ENCODE data around the gene G6PC3.
"Not testable (repeated sequence)": the region's sequence is repeated elsewhere in the genome, so short reads cannot be mapped to it uniquely, and the experiment has no call there.

The G6PC3 gene

DNA sequence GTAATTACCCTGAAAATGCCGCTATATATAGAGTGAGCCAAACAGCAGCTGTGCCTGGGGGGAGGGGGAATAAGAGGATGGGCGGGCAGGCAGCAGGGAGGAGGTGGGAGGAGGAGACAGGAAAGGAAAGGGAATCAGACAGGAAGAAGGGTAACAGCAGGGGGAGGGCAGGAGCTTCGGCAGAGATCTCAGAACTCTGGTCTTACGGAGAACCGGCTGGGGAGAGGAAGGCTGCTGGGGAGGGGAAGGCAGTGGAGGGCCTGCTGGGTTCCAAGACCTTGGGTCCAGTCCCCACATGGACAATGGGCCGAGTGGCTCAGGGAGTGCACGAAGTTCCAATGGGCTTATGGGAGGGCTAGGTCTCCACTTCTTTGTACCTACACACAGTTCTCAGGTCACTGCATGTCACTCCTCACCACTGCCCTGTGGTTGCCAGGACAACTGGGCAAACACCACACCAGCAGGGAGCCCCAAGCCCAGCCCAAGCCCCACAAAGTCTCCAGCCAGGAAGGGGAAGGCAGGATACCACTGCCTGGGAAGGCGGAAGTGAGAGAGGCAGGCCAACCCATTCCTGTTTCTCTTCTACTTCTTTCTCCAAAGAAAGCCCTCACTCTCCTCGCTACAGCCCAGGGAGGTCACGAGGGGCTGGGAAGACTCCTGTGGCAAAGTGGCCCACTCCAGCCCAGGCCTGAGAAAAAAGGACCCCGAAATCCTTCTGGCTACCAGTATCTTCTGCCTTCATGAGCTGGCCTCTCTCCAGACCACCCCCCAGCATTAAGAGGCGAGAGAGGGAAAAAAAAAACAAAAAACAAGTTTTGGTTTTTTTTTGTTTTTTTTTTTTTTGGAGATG, 25.3 kb downstream of the G6PC3 start:
- no peaks in the 10 kb centered on the region for H3K9me3 ChIP-seq (ENCODE audit: control insufficient read depth, low read length)
- H3K4me2 ChIP-seq (ENCODE audit: low read length): peak overlapping the region; percentile 54
- TF ChIP-seq, protein P1, sequence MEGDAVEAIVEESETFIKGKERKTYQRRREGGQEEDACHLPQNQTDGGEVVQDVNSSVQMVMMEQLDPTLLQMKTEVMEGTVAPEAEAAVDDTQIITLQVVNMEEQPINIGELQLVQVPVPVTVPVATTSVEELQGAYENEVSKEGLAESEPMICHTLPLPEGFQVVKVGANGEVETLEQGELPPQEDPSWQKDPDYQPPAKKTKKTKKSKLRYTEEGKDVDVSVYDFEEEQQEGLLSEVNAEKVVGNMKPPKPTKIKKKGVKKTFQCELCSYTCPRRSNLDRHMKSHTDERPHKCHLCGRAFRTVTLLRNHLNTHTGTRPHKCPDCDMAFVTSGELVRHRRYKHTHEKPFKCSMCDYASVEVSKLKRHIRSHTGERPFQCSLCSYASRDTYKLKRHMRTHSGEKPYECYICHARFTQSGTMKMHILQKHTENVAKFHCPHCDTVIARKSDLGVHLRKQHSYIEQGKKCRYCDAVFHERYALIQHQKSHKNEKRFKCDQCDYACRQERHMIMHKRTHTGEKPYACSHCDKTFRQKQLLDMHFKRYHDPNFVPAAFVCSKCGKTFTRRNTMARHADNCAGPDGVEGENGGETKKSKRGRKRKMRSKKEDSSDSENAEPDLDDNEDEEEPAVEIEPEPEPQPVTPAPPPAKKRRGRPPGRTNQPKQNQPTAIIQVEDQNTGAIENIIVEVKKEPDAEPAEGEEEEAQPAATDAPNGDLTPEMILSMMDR (IDR thresholded peaks at IDR 0.05): no peak
- peak overlapping the region; percentile 36 for H3K4me3 ChIP-seq (ENCODE audit: low read depth, low read length)
- H3K27me3 ChIP-seq (ENCODE audit: control insufficient read depth, insufficient read depth, low read length): no peaks in the 10 kb centered on the region
- no peak overlapping the region for H3K9ac ChIP-seq
- H2AFZ ChIP-seq: no peak overlapping the region
- H3K27ac ChIP-seq: peak overlapping the region; percentile 55
- H3K36me3 ChIP-seq (ENCODE audit: control insufficient read depth, insufficient read depth, low read length): no peaks in the 10 kb centered on the region
- peaks cover 29% of the 10 kb centered on the region for H3K79me2 ChIP-seq
- H3K4me1 ChIP-seq: peaks cover 26% of the 10 kb centered on the region

DNA sequence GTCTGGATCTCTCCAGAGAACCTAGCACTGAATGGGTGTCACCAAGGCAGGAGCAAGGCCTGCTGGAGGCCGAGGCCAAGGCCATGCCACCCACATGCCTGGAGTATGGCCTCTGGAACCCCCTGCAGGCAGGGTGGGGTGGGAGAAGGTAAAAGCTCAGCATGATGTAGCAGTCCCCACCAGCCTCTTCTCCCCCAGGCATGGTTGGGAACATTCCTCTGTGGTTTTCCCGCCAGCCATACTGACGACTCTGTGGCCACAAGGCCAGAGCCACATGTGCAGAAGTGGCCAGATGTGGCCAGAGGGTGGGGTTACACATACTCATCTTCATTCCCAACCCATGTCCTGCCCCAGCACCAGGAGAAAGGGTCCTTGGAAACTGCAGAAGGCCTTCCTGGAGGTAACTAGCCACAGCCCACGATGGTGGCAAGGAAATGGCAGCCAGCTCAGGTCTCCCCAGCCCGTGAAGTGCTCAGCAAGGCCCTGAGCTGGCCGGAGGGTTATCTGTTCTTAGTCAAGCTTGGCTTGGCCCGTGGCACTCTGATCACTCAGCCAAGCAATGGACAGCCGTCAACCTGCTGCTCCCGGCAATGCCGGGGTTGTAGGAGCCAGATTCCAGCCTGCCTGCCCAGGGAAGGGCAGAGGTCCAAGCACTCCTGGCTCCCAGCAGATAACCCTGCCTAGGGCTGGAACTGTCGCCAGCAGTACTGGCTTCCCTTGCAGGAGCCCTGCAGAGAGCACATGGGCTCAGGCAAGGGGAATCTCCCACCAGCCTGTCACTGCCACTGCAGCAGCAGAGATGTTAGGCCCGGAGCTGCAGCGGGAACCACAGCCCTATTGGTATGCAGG, 26.8 kb downstream of the G6PC3 start:
- Histone ChIP-seq H3K4me2 (ENCODE audit: low read length) (no peak overlapping the region), H3K4me1 (peaks cover 26% of the 10 kb centered on the region), H2AFZ (no peak overlapping the region), H3K36me3 (ENCODE audit: control insufficient read depth, insufficient read depth, low read length) (no peaks in the 10 kb centered on the region), H3K79me2 (peaks cover 33% of the 10 kb centered on the region), H3K27me3 (ENCODE audit: control insufficient read depth, insufficient read depth, low read length) (no peaks in the 10 kb centered on the region), H3K9ac (no peak overlapping the region), H3K4me3 (ENCODE audit: low read depth, low read length) (no peak overlapping the region), H3K9me3 (ENCODE audit: control insufficient read depth, low read length) (no peaks in the 10 kb centered on the region), H3K27ac (peak overlapping the region; percentile 55)
- TF ChIP-seq, protein P1 (IDR thresholded peaks at IDR 0.05): no peak

DNA sequence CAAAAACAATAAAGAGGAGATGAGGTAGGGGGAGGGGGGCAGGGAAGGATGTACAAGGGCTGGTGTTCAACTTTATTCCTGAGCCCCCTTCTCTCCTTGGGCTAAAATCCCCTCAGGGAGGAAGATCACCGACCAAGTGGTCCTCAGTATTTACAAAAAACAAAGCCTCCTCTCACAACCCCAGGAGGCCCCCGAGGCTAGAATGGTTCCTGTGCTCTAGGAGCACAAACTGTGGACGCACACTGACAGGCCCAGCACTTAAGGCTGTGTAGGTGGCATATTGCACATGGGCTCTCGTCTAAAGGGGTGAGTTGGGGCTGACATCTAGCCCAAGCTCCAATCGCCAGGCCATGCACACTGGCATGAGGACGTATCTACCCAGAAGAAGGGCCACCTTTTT, 31.3 kb downstream of the G6PC3 start:
- H3K4me1 ChIP-seq: peaks cover 12% of the 10 kb centered on the region

DNA sequence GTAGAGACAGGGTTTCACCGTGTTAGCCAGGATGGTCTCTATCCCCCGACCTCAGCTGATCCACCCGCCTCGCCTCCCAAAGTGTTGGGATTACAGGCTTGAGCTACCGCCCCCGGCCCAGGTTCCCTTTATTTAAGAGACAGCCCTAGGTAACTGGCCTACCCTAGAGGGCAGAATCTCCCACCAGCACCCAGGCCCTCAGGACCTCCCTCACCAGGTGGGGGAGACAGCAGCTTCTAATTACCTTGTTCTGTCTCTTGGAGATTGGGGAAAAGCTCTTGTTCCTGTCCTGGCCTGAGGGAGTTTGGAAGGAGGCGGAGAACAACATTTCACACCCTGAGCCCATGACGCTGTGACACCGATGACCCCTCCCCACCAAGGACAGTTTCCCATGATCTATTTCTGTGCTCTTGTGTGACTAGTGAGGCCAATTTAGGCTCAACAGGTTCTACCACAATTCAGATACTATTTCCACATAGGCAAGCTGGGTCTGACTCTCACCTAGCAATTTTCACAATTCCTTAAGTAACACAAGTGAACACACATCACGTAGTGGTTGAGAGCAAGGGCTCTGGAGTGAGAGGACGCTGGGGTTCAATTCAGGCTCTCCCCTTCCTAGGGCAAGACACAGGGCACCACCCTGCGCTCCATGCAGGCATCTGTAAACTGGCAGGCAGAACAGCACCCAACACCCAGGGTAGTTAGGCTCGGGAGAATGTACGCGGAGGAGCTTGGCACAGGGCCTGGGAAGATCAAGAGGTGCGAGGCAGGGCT, 32.5 kb downstream of the G6PC3 start:
- Histone ChIP-seq H3K36me3 (ENCODE audit: control insufficient read depth, insufficient read depth, low read length) (no peaks in the 10 kb centered on the region), H3K27me3 (ENCODE audit: control insufficient read depth, insufficient read depth, low read length) (no peaks in the 10 kb centered on the region), H3K4me2 (ENCODE audit: low read length) (no peak overlapping the region), H2AFZ (no peak overlapping the region), H3K4me1 (peaks cover 4% of the 10 kb centered on the region), H3K9ac (no peak overlapping the region), H3K79me2 (peaks cover 64% of the 10 kb centered on the region), H3K9me3 (ENCODE audit: control insufficient read depth, low read length) (no peaks in the 10 kb centered on the region), H3K27ac (no peak overlapping the region), H3K4me3 (ENCODE audit: low read depth, low read length) (no peak overlapping the region)
- TF ChIP-seq, protein P1 (IDR thresholded peaks at IDR 0.05): no peak

More for the DNA sequence above, 31.3 kb downstream of the G6PC3 start:
- not testable (repeated sequence) for H3K27me3 ChIP-seq (ENCODE audit: control insufficient read depth, insufficient read depth, low read length); H3K27ac ChIP-seq; H3K4me2 ChIP-seq (ENCODE audit: low read length); H3K9me3 ChIP-seq (ENCODE audit: control insufficient read depth, low read length); H3K4me3 ChIP-seq (ENCODE audit: low read depth, low read length); H3K9ac ChIP-seq; H2AFZ ChIP-seq; H3K36me3 ChIP-seq (ENCODE audit: control insufficient read depth, insufficient read depth, low read length)
- H3K79me2 ChIP-seq: peaks cover 62% of the 10 kb centered on the region

DNA sequence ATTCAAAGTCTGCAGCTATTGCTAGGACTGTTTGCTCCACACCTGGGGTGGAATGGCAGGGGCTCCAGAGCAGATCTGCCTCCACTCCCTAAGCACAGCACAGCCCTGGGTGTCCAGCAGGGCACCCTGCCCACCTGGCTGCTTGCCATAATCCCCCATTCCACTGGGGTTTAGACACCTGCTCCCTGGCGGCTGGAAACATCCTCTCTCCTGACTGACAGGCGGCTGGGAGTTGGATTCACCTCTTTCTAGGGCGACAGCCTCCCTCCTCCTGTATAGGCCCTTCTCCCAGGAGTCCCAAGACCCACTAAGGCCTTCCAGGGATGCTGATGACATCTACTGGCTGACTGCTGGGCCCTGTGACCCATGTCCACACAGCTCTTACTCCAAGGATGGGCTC, 34.9 kb downstream of the G6PC3 start:
- Histone ChIP-seq H3K9me3 (ENCODE audit: control insufficient read depth, low read length) (no peaks in the 10 kb centered on the region), H3K36me3 (ENCODE audit: control insufficient read depth, insufficient read depth, low read length) (no peaks in the 10 kb centered on the region), H3K4me2 (ENCODE audit: low read length) (no peak overlapping the region), H2AFZ (no peak overlapping the region), H3K4me3 (ENCODE audit: low read depth, low read length) (no peak overlapping the region), H3K79me2 (peaks cover 70% of the 10 kb centered on the region), H3K4me1 (peaks cover 28% of the 10 kb centered on the region), H3K9ac (no peak overlapping the region), H3K27ac (no peak overlapping the region), H3K27me3 (ENCODE audit: control insufficient read depth, insufficient read depth, low read length) (no peaks in the 10 kb centered on the region)
- TF ChIP-seq, protein P1 (IDR thresholded peaks at IDR 0.05): no peak
